GM13977 (cell line): ENCODE data around the gene TINAG.

Source experiments
- DNase-seq: peaks from one replicate; pipeline ENCODE4 v3.0.0; 2012; ENCODE audit warnings: low spot score
- CTCF ChIP-seq: IDR thresholded peaks from 2 replicates; pipeline ENCODE4 v1.5.1; 2012; ENCODE audit warnings: mild to moderate bottlenecking, control low read depth; ENCODE audit not compliant: insufficient read depth; ENCODE audit errors: extremely low read depth, missing control alignments
- in situ Hi-C: fragments of 300-500 bp; cut with MboI; formaldehyde crosslinking; loops from one replicate; pipeline ENCODE4 v1.12.0; 2022; ENCODE audit warnings: low sequenced_read_pairs, low pct_unique_long_range_greater_than_20kb, mixed read lengths, inconsistent platforms; ENCODE audit not compliant: unreplicated experiment

The TINAG gene

GRCh38 chr6:54301770-54302169 lies 6.5 kb upstream of the TINAG start:
- no peak for DNase-seq
- in situ Hi-C loops, result no loop called here
- no peak for TF ChIP-seq CTCF

- no peak for DNase-seq
- in situ Hi-C loops, result no loop called here
- TF ChIP-seq CTCF, result no peak
These were observed 766 bp upstream of the TINAG start for GRCh38 chr6:54307439-54307910.

- DNase-seq, result no peak
- no peak for TF ChIP-seq CTCF
- in situ Hi-C loops, result no loop called here
These were observed 710 bp downstream of the TINAG start for GRCh38 chr6:54308986-54309315.

- no peak for DNase-seq
- TF ChIP-seq CTCF, result no peak
- in situ Hi-C loops, result no loop called here
These were observed 2.3 kb downstream of the TINAG start for GRCh38 chr6:54310377-54311152.

- no peak for DNase-seq
- in situ Hi-C loops, result no loop called here
- no peak for TF ChIP-seq CTCF
These were observed 7.4 kb downstream of the TINAG start for GRCh38 chr6:54315656-54316055.

GRCh38 chr6:54320871-54321270 lies 12.6 kb downstream of the TINAG start:
- no peak for TF ChIP-seq CTCF
- in situ Hi-C loops, result no loop called here
- no peak for DNase-seq
